Endodermal cell (in vitro differentiated cells): ENCODE results near the gene NIP7. TPM values are rescaled to one million over a fixed set of nuclear protein-coding genes. Genes with fewer than 3 reads are reported as not detected.

Experiments used
- DNase-seq: peaks from one replicate; pipeline ENCODE4 v3.0.0-alpha.2; 2017
- H3K27ac ChIP-seq: 2 replicates; pipeline ENCODE4 v1.5.1; 2013; ENCODE audit warnings: mild to moderate bottlenecking, low read depth, low read length, moderate library complexity
- H3K27me3 ChIP-seq: 2 replicates; pipeline ENCODE4 v1.6.1; 2013; ENCODE audit warnings: mild to moderate bottlenecking, low read length, moderate library complexity; ENCODE audit not compliant: insufficient read depth, control insufficient read depth, poor library complexity, severe bottlenecking
- H3K36me3 ChIP-seq: 2 replicates; pipeline ENCODE4 v1.7.0; 2013; ENCODE audit warnings: mild to moderate bottlenecking, low read length, moderate library complexity; ENCODE audit not compliant: control insufficient read depth, insufficient read depth
- H3K4me1 ChIP-seq: one replicate; pipeline ENCODE4 v1.7.0; 2013; ENCODE audit warnings: low read length; ENCODE audit not compliant: control insufficient read depth, insufficient read depth
- H3K4me3 ChIP-seq: 2 replicates; pipeline ENCODE4 v1.5.1; 2013; ENCODE audit warnings: mild to moderate bottlenecking, low read length, moderate library complexity
- H3K9ac ChIP-seq: 2 replicates; pipeline ENCODE4 v1.6.1; 2013; ENCODE audit warnings: mild to moderate bottlenecking, low read length, moderate library complexity; ENCODE audit not compliant: poor library complexity, severe bottlenecking; ENCODE audit errors: extremely low read depth
- H3K9me3 ChIP-seq: 2 replicates; pipeline ENCODE4 v1.6.1; 2013; ENCODE audit warnings: mild to moderate bottlenecking, low read length, moderate library complexity; ENCODE audit not compliant: control insufficient read depth
- H3K27ac Mint-ChIP-seq: 2 replicates; pipeline ENCODE4 v1.8.0; 2020; ENCODE audit warnings: mixed read lengths
- H3K27me3 Mint-ChIP-seq: 2 replicates; pipeline ENCODE4 v1.8.0; 2021; ENCODE audit warnings: mild to moderate bottlenecking, mixed read lengths; ENCODE audit not compliant: insufficient read depth
- H3K36me3 Mint-ChIP-seq: 2 replicates; pipeline ENCODE4 v1.8.0; 2020; ENCODE audit warnings: low read depth, mixed read lengths
- H3K4me1 Mint-ChIP-seq: 2 replicates; pipeline ENCODE4 v1.8.0; 2020; ENCODE audit warnings: mixed read lengths
- H3K4me3 Mint-ChIP-seq: 2 replicates; pipeline ENCODE4 v1.8.0; 2020; ENCODE audit warnings: mild to moderate bottlenecking, moderate library complexity, mixed read lengths
- H3K9me3 Mint-ChIP-seq: 2 replicates; pipeline ENCODE4 v1.8.0; 2020; ENCODE audit warnings: mild to moderate bottlenecking, mixed read lengths
- WGBS, 2 experiments: methylation state at CpG; one replicate each; pipeline versions ENCODE4 v1.1.5 to v1.1.7; 2013; ENCODE audit warnings: missing lambda C conversion rate in 2 of 2, mixed read lengths in 1 of 2; ENCODE audit not compliant: insufficient coverage in 1 of 2, insufficient read length in 1 of 2; 5-methylcytosine and 5-hydroxymethylcytosine counted together
- total RNA-seq, 2 donors: library from RNA; stranded (reverse); fragmentation: NEBNext Ultra II Directional in 1 of 2; extraction: Animal tissue kit (Norgen Biotek cat#: 25700) in 1 of 2; gene quantifications; 2 replicates in 1 of 2; 3 replicates in 1 of 2; pipeline ENCODE4 v1.2.1, GENCODE V29; 2021
- TF ChIP-seq, protein P1 (sequence below): fragments of 200-600 bp; sonication (generic); conservative IDR thresholded peaks from 2 replicates; pipeline ENCODE4 v1.5.0; 2021; ENCODE audit warnings: antibody characterized with exemption, mild to moderate bottlenecking

NIP7 gene
- total RNA-seq, 2 donors from 2014 or later: 30.5 to 36.3 TPM

DNA sequence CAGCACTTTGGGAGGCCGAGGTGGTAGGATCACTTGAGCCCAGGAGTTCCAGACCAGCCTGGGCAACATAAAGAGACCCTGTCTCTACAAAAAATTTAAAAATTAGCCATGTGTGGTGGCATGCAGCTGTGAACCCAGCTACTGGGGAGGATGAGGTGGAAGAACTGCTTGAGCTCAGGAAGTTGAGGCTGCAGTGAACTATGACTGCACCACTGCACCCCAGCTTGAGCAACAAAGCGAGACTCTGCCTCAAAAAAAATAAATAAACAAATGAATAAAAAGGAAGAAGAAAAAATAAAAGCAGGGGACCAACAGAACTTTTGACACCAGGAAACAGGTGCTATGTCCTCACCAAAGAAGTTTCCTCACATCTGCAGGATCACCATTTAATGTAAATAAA lies 32.0 kb downstream of the NIP7 start:
- Histone ChIP-seq H3K27me3 (no peaks in the 10 kb centered on the region), H3K4me1 (no peaks in the 10 kb centered on the region), H3K36me3 (peaks cover 74% of the 10 kb centered on the region), H3K27ac (no peak overlapping the region), H3K4me3 (no peak overlapping the region), H3K9ac (no peak overlapping the region), H3K9me3 (no peaks in the 10 kb centered on the region)
- DNase-seq: no peak
- Mint-ChIP-seq H3K36me3 (peaks cover 72% of the 10 kb centered on the region), H3K4me3 (no peak overlapping the region), H3K27ac (no peak overlapping the region), H3K4me1 (peaks cover 3% of the 10 kb centered on the region), H3K9me3 (peaks cover 2% of the 10 kb centered on the region), H3K27me3 (no peaks in the 10 kb centered on the region)
- TF ChIP-seq, protein P1, sequence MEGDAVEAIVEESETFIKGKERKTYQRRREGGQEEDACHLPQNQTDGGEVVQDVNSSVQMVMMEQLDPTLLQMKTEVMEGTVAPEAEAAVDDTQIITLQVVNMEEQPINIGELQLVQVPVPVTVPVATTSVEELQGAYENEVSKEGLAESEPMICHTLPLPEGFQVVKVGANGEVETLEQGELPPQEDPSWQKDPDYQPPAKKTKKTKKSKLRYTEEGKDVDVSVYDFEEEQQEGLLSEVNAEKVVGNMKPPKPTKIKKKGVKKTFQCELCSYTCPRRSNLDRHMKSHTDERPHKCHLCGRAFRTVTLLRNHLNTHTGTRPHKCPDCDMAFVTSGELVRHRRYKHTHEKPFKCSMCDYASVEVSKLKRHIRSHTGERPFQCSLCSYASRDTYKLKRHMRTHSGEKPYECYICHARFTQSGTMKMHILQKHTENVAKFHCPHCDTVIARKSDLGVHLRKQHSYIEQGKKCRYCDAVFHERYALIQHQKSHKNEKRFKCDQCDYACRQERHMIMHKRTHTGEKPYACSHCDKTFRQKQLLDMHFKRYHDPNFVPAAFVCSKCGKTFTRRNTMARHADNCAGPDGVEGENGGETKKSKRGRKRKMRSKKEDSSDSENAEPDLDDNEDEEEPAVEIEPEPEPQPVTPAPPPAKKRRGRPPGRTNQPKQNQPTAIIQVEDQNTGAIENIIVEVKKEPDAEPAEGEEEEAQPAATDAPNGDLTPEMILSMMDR: no peak
- 86 to 95% methylated on average over 1 of the region's 2 CpGs for WGBS, 2 experiments

DNA sequence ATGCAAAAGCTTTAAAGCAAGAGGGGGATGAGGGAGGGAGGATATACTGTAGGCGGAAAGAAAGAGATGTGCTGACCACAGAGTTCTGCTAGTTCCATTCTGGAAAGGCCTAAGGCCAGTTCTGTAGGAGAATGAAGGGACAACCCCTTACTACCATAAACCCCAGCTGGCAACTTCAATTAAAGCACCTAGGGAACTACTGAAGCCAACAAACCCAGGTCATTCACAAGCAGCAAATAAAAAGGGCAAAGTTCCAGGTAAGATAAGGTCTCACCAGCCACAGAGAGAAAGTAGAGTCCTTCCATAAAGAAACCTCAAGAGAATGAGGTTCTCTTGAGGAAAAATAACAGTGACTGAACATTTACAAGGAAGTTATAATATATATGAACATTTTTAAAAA lies 33.4 kb downstream of the NIP7 start:
- TF ChIP-seq, protein P1: no peak
- Mint-ChIP-seq H3K36me3 (peaks cover 67% of the 10 kb centered on the region), H3K27me3 (no peaks in the 10 kb centered on the region), H3K9me3 (peaks cover 2% of the 10 kb centered on the region), H3K27ac (no peak overlapping the region), H3K4me1 (peaks cover 3% of the 10 kb centered on the region), H3K4me3 (no peak overlapping the region)
- Histone ChIP-seq H3K27me3 (no peaks in the 10 kb centered on the region), H3K4me1 (no peaks in the 10 kb centered on the region), H3K36me3 (peaks cover 70% of the 10 kb centered on the region), H3K9ac (no peak overlapping the region), H3K4me3 (no peak overlapping the region), H3K9me3 (no peaks in the 10 kb centered on the region), H3K27ac (no peak overlapping the region)
- no peak for DNase-seq
- 83 to 100% methylated on average over 1 of the region's 1 CpG for WGBS, 2 experiments

GRCh38 chr16:69376393-69377059 lies 37.0 kb downstream of the NIP7 start:
- Histone ChIP-seq H3K9ac (no peak overlapping the region), H3K36me3 (peaks cover 73% of the 10 kb centered on the region), H3K4me1 (no peaks in the 10 kb centered on the region), H3K4me3 (no peak overlapping the region), H3K27me3 (no peaks in the 10 kb centered on the region), H3K27ac (no peak overlapping the region), H3K9me3 (no peaks in the 10 kb centered on the region)
- TF ChIP-seq, protein P1: no peak
- no peak for DNase-seq
- H3K36me3 Mint-ChIP-seq: peaks cover 69% of the 10 kb centered on the region
- peaks cover 3% of the 10 kb centered on the region for H3K4me1 Mint-ChIP-seq
- no peak overlapping the region for H3K4me3 Mint-ChIP-seq
- no peaks in the 10 kb centered on the region for H3K9me3 Mint-ChIP-seq
- 93 to 97% methylated on average over 3 to 9 of the region's 10 CpGs for WGBS, 2 experiments
- H3K27me3 Mint-ChIP-seq: no peaks in the 10 kb centered on the region
- H3K27ac Mint-ChIP-seq: no peak overlapping the region
